ENCODE data around the gene FAM163B. TPM values are rescaled to one million over a fixed set of nuclear protein-coding genes. Genes with fewer than 3 reads are reported as not detected.

Gene FAM163B
- total and polyA plus RNA-seq, 2 donors from 2014 or later = 0.54 TPM; not detected in 1

- DNase-seq (peak in 1 of 5 donors; percentile 12), FAIRE-seq (no peak)
- Histone ChIP-seq H3K9me3 (ENCODE audit: control insufficient read depth in 2 of 3, insufficient read depth in 1 of 3, low read length in 3 of 3) (no peaks in the 10 kb centered on the region), H3K9ac (ENCODE audit: low read length in 3 of 3) (no peak overlapping the region), H3K27me3 (ENCODE audit: control insufficient read depth, insufficient read depth, low read length) (peaks cover 3% of the 10 kb centered on the region), H3K4me1 (ENCODE audit: control insufficient read depth in 2 of 3, insufficient read depth in 2 of 3, low read depth in 1 of 3, low read length in 3 of 3) (peaks cover 0 to 5% (median 0%) of the 10 kb centered on the region in 3 donors), H3K36me3 (ENCODE audit: control insufficient read depth in 2 of 3, insufficient read depth in 3 of 3, low read length in 3 of 3) (no peaks in the 10 kb centered on the region), H3K27ac (ENCODE audit: low read depth in 2 of 2, low read length in 2 of 2) (no peak overlapping the region), H3K4me3 (ENCODE audit: low read length in 3 of 3) (no peak overlapping the region)
- TF ChIP-seq, protein P1, sequence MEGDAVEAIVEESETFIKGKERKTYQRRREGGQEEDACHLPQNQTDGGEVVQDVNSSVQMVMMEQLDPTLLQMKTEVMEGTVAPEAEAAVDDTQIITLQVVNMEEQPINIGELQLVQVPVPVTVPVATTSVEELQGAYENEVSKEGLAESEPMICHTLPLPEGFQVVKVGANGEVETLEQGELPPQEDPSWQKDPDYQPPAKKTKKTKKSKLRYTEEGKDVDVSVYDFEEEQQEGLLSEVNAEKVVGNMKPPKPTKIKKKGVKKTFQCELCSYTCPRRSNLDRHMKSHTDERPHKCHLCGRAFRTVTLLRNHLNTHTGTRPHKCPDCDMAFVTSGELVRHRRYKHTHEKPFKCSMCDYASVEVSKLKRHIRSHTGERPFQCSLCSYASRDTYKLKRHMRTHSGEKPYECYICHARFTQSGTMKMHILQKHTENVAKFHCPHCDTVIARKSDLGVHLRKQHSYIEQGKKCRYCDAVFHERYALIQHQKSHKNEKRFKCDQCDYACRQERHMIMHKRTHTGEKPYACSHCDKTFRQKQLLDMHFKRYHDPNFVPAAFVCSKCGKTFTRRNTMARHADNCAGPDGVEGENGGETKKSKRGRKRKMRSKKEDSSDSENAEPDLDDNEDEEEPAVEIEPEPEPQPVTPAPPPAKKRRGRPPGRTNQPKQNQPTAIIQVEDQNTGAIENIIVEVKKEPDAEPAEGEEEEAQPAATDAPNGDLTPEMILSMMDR (IDR thresholded peaks at IDR 0.05; ENCODE audit: borderline replicate concordance, extremely low read depth, insufficient read depth) = no peak
- intact Hi-C loops (cut with DNase I) = no loop called here
Observed at GRCh38 chr9:133581011-133581410, 28.2 kb downstream of the FAM163B start.

DNA sequence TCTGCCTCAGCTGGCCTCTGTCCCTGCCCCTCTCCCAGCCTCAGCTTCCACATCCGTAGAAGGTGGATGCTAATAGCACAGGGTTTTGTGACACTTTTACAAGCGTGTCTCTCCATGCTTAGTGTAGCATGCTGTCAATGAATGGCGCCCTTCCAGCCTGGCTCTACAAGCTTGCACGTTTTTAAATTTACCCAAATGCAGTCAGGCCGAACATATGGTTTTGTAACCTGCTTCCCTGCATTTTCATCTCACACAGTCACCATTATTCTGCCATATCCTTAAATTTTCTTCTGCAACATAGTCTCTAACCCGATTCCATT lies 28.8 kb downstream of the FAM163B start:
- Histone ChIP-seq H3K27me3 (ENCODE audit: control insufficient read depth, insufficient read depth, low read length) (peaks cover 3% of the 10 kb centered on the region), H3K4me1 (ENCODE audit: control insufficient read depth in 2 of 3, insufficient read depth in 2 of 3, low read depth in 1 of 3, low read length in 3 of 3) (peaks cover 0 to 5% (median 0%) of the 10 kb centered on the region in 3 donors)
- no peak for FAIRE-seq

GRCh38 chr9:133579601-133580418 lies 29.4 kb downstream of the FAM163B start:
- Histone ChIP-seq H3K36me3 (ENCODE audit: control insufficient read depth in 2 of 3, insufficient read depth in 3 of 3, low read length in 3 of 3) (no peaks in the 10 kb centered on the region), H3K9ac (ENCODE audit: low read length in 3 of 3) (no peak overlapping the region), H3K4me1 (ENCODE audit: control insufficient read depth in 2 of 3, insufficient read depth in 2 of 3, low read depth in 1 of 3, low read length in 3 of 3) (peaks cover 0 to 5% (median 0%) of the 10 kb centered on the region in 3 donors), H3K4me3 (ENCODE audit: low read length in 3 of 3) (no peak overlapping the region), H3K9me3 (ENCODE audit: control insufficient read depth in 2 of 3, insufficient read depth in 1 of 3, low read length in 3 of 3) (no peaks in the 10 kb centered on the region), H3K27ac (ENCODE audit: low read depth in 2 of 2, low read length in 2 of 2) (no peak overlapping the region), H3K27me3 (ENCODE audit: control insufficient read depth, insufficient read depth, low read length) (peaks cover 3% of the 10 kb centered on the region)
- DNase-seq = peak in 1 of 5 donors; percentile 55
- no peak for FAIRE-seq
- intact Hi-C loops (cut with DNase I) = no loop called here
- TF ChIP-seq, protein P1 (IDR thresholded peaks at IDR 0.05; ENCODE audit: borderline replicate concordance, extremely low read depth, insufficient read depth) = no peak

More for the DNA sequence above, 28.8 kb downstream of the FAM163B start:
- DNase-seq = peak in 2 of 5 donors; percentile 67 to 71
- Histone ChIP-seq H3K9ac (ENCODE audit: low read length in 3 of 3) (no peak overlapping the region), H3K27ac (ENCODE audit: low read depth in 2 of 2, low read length in 2 of 2) (no peak overlapping the region), H3K36me3 (ENCODE audit: control insufficient read depth in 2 of 3, insufficient read depth in 3 of 3, low read length in 3 of 3) (no peaks in the 10 kb centered on the region), H3K9me3 (ENCODE audit: control insufficient read depth in 2 of 3, insufficient read depth in 1 of 3, low read length in 3 of 3) (no peaks in the 10 kb centered on the region), H3K4me3 (ENCODE audit: low read length in 3 of 3) (no peak overlapping the region)
- TF ChIP-seq, protein P1 (IDR thresholded peaks at IDR 0.05; ENCODE audit: borderline replicate concordance, extremely low read depth, insufficient read depth) = no peak
- intact Hi-C loops (cut with DNase I) = no loop called here

All from kidney (tissue), 14 donors.